Stimulated activated CD4-positive, alpha-beta T cell treated with anti-CD3 and anti-CD28 coated beads, Interleukin-1b, Interleukin-23, amount 100 ng/mL, for 1 hour (primary cell): ENCODE measurements around the gene RELT.

ENCODE experiments used
- DNase-seq, 2 donors: peaks; one replicate each; pipeline ENCODE4 v3.0.0-alpha.2; 2020; ENCODE audit warnings: low read depth in 2 of 2

Gene RELT

DNA sequence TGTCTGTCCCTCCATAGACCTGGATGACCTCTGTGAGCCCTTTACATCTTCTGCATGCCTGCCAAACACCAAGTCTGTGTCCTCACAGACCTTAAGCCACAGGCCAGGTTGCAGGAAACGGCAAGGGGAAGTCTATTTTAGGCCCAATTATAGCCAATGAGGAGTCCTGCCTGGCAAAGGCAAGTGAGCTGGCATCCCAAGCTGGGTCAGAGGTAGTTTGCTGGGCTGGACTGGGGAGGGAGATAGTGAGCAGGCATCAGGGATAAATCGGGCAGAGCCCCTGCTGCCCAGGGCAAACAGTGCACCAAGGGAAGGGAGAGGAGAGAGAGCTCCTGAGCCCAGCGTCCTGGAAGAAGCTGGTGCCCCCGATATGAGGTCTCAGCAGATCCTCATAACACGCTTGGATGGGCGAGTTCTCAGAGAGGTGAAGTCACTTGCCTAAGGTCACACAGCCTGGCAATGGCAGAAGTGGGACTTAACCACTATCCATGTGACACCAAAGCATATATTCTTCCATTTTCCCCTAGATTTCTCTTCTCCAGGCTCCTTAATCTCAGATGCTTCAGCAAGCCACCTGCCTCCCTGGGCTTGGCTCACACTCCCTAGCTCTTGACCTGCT lies 3.7 kb upstream of the RELT start:
- DNase-seq, result no peak

DNA sequence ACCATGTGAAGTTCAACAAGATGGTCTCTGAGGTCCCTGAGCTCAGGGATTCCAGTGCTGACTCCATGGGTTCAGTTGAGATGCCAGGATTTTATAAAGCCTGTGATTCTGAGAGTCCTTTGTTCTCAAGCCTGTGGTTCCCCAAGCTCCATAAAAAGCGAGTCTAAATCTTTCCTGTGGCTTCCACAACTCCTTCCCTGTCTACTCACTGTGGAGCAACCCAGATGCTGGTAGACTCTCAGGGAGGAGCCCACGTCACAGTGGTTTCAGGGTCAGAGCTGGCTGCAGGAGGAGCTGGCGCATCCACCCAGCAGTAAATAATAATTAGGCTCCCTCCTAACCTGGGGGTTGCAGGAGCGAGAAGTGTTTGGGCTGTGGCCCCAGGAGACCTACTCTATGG lies 2.0 kb upstream of the RELT start:
- no peak for DNase-seq

DNA sequence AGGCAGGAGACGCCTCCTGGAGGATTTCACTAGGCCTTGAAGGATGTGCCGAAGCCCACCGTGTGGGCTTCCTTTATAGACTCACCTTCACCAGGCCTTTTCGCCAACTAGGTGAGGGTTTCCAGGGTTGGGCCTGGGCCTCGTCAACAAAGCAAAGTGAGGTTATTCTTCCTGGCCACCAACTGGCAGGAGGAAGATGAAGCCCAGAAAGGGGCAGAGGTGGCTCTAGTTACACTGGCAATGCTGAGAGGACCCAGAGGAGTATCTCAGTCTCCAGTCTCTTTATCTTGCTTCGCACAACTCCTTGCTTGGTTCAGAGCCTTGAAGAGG lies 404 bp upstream of the RELT start:
- no peak for DNase-seq

DNA sequence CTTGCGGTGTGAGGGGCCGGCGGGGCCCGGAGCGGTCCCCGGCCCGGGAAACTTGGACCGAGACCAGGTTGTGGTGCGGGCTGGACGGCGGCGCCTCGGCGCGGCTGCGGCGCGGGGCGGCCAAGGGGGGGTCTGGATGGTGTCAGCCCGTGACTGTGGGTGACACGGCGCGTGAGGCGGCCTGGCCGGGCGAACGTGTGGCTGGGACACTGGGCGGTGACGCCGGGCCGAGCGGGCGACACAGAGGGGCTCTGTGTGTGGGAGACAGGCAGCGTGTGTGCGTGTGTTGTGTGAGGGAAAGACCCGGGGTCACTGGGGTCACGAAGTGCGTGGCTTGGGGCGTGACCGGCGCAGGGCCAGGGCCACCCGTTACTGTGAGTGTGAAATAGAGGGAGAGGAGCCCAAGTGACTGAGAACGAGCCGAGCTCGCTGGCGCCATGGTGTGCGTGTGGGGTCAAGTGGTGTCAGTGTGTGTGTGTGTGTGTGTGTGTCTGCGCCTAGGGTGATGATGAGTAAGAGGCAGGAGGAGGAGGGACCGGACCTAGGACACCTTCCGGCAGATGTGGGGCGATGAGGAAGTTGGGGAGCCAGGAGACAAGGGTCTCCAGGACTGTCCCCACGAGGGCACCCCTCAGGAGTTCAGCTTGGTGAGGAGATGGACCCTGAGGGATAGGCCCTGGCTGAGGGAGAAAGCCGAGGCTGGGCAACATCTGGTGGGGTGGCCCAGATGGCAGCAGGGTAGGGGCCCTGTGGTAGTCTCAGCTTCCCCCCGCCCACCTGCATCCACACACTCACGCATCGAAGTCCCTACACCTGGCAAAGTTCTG lies 817 bp downstream of the RELT start:
- peak; percentile 11 to 30 for DNase-seq

DNA sequence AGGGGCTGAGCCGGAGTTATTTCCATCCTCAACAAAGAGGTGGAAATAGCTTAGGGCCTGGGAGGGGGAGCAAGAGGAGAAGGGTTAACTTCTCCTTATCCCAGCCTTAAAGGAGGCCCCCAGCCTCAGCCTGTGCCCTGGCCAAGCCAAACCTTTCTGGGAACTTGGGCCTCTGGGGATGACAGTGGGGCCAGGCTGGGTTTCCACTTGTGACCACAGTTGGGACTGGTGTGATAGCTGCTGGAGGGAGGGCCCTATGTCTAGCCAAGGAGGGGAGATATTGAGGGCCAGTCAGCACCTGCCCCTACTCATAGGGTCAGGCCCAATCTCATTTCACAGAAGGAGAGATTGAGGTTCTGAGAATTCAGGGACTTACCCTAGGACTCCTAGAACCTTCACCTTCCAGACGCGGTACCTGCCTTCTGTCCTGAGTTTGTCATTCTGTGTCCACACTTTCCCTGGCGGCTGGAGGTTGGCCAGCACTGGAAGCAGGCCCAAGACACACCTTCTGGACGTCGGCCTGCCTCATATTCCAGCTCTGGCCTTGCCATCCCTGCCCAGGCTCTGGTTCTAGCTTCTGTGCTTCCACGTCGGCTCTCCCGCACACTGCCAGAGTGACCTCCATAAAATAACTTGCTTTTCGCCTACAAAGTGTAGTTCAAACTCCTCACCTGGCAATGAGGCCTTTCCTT lies 3.1 kb downstream of the RELT start:
- DNase-seq, result no peak

DNA sequence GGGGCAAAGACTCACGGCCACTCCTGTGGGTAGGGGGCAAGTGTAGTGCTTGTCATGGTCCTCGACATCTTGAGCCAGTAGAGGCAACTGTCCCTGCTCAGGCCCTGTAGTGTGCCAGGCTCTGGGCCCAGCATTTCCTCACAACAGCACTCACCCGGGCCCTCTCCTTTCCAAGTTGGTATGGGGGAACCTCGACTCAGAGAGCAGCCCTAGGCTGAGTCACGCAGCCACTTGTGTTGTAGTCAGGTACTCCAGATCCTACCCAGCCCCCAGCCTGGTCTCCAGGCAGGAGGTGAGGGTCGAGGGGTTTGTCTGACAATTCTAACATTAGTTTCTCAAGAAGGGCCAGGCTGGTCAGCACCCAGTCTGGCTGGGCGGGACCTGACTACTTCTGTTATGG lies 4.1 kb downstream of the RELT start:
- DNase-seq, result no peak

DNA sequence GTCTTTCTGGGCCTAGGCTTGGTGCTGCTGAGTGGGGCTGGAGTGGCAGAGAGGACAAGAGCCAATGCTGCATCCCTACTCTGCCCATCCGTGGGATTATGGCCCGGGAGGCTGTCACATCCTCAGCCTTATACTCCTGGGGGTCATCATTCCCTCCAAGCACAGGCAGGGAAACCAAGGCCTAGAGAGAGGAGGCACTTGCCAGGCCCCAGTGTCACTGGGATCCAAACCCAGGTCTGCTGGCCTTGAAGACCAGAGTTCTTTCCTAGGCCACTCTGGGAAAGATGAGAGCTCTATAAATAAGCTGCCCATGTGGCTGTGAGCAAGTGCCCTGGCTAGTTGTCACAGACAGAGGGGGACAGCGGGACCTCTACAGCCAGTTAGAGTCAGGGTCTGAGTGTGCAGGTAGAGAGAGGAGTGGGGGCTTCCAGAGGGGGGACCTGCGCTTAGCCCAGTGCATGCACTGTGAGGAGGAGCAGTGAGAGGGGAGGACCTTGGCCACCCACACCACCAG lies 4.8 kb downstream of the RELT start:
- DNase-seq, result no peak

DNA sequence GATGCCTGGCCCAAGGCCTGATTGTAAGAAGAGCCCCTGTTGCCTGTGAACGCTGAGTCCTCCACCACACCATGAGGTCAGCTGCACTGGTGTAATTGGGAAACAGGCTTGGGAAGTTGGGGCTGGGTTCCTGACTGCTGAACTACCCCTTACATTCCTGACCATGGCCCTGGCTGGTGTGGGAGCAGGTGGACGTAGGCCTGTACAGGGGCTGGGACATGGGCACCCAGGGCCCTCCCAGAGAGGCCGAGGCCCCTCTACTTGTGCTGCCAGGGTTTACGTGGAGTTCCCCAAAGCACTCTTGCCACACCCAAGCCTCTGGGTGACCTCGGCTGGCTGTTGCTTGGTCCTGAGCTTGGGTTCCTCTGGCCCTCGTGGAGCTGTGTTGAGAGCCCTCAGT lies 5.4 kb downstream of the RELT start:
- no peak for DNase-seq

DNA sequence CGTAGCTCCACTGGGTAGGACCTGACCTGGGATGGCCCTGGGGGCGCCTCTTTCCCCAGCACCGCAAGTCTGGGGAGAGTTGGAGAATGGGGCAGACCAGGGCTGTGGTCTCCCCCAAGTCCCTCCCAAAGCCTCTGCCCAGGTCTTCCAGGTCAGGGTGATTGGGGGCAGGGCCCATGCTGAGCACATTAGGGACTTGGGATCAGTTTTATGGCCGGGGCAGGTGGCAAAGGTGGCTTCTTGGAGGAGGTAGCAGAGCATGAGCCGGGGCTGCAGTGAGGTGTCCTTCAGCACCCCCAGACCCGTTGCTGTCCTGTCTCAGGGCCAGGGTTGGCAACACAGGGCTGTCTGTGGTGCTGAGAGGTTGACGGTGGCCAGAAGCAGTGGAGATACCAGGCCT lies 6.0 kb downstream of the RELT start:
- no peak for DNase-seq

DNA sequence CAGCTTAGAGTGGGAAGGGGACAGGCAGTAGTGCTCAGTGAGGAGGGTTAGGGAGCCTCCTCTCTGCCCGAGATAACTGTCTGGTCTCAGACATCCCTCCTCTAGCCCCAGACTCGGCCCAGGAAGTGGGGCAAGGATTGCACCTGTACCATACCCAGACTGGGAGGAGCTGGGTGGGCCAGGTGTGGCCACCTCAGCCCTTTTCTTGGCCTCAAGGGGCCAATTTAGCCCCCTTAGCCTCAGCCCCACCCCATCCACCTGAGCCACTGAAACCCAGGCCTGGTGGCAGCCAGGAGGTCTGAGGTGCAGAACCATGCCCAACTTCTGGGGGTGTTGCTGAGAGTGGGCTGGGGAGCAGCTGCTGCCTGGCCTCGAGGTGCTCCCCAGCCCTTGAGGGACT lies 6.5 kb downstream of the RELT start:
- no peak for DNase-seq

DNA sequence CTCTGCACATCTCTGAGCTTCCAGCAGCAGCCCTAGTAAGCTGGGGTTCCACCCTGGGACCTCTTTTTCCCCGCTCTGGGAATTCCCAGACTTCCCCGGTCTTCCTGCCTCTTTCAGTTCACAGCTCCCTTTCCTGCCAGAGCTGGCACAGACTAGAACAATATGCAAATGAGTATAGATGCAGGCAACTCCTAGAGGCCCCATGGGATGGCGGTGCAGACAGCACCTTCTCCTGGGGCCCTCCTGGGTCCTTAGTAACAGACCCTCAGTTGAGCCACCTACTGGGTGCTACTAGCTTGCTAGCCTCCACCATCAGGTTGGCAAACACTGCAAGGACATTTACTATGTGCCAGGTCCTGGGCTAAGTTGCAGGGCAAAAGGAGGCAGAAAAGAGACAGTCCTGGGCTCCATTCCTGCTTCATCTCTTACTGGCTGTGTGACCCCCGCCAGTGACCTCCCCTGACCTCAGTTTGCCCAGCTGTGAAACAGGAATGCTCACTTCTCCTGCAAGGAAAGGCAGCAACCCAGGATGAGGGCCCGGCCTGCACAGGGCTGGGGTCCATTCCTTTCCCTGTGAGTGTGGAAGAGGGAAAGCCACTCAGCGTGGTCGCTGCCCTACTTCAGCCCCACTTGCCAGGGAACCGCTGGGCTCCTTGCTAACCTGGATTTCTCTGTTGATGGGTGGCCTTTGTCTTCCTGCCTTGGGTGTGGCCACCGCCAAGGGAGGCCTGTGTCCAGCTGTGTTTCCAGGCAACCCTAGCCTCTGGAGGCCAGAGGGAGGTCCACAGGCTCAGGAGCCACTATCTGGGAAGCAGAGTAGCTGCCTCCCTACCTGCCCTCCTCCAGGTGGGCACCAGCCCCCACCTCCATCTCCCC lies 7.3 kb downstream of the RELT start:
- DNase-seq, result no peak

DNA sequence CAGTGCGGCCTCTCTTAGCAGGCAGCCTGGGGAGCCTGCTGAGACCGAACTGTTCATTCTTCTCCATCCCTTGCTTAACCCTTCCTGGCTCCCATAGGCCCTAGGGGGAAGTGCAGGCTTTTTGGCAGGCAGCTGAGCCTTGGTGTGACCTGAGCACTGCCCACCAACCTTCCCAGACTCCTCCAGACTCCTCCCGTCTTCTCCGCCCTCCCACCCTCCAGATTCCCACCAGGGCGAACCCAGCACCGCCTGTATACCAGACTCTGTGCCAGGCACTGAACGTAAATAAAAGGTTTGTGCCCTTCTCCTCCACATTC lies 7.9 kb downstream of the RELT start:
- DNase-seq, result no peak

DNA sequence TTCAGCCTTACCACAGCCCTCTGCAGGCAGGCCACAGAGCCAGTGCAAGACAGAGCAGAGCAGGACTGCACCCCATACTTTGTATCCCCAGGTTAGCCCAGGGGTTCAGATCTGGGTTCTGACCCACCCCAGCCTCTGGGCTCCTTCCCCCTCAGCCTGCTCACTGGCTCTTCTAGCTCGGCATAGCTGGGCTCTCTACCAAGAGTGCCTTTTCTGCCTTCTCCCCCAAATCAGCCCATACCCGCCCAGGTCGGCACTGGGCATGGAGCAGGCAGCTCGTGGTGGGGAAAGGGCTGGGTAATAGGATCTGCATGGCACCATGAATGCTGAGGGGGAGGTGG lies 8.3 kb downstream of the RELT start:
- DNase-seq, result no peak

DNA sequence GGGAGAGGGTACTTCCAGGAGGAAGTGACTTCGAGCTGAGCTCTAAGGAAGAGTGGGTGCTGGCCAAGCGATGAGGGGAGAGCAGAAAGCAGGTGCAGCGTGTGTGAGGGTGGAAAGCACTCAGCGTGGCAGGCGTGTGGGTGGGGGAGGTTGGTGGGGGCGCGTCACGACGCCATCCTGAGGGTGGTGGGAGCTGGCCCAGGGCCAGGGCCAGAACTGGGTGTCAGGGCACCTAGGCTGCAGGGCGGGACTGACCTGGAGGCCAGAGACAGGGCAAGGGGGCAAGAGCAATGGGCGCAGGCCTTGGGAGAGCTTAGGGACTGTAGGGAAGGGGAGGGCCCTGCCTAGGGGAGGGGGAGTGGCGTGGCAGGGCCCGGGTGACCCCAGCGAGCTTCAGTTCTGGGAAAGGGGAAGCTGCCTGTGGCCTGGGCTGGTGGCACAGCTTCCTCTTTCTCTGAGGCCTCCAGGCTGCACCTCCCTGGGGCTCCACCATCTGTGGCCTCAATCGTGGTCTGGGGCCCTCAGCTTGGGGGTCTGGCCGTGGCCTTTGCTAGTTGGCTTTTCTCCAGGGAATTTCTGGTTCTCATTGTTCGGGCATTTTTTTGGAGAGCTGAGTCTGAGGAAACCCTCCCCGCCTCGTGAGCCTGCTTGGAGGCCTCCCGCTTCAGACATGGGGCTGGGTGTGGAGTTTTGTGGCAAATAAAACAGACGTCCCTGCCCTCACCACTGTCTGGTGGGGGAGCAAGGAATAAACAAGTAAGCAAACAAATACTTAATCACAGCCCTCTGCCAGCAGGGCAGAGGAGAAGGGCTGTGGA lies 8.9 kb downstream of the RELT start:
- DNase-seq, result no peak

DNA sequence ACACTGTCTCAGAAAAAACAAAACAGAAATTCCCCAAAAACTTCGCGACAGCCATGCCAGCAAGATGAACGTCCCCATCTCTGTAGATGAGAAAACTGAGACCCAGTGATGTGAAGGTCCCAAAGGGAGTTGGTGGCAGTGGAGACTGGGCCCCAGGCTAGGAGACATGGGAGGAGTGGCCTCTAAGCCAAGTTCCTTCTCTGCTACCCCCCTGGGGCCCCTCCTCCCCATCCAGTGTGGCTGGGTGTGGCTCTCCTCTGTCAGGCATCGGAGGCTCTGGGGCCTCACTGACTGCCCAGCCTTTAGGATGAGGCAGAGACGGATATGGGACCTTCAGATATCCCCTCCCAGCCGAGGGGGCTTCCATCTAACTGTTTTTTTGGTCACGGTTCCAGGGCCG lies 9.8 kb downstream of the RELT start:
- DNase-seq, result no peak

DNA sequence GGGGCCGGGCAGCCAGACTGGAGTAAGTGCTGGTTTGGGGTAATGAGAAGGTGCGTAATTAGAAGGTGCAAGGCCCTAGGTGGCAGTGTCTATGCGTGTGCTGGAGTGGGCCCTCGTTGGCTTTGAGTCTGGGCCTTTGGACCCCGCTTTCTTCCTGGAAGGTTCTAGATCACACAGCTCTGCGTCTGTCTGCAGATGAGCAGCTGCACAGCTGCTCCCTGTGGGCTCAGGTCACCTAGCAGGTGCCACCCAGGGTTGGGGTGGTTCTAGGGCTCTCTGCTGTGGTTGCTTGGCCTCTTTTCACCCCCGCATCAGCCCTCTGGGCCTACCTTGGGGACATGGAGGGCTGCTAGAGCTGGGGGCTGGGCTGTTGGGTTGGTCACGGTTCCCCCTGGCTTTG lies 10.3 kb downstream of the RELT start:
- no peak for DNase-seq

DNA sequence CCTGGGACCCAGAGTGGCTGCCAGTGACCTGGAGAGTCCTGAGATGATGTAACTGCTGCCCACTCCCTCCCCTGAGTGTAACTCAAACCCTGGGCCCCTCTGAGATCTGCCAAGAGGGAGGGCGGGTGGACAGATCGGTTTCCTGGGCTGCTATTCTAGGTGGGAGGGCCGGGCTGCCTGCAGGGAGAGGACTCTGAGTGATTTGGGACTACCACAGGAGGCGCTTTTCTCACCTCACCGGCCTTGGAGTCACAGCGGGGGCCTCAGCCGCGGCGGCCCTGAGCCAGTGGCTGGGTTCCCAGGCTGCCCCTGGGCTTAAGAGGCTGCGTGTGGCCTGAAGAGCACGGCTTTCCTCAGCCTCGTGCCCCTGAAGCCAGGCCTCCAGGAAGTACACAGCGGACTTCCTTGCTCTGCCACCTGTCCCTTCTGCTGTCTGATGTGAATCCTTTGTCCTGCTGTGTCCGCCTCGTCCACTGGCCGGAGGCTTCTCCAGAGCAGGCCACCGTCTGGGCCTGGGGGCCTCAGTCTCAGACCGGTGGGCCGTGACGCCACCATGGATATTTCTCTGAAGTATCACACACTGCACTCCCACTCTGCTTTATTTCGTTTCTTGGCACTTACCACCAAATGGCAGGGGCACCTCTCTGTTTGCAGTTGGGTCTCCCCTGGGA lies 11.5 kb downstream of the RELT start:
- no peak for DNase-seq

DNA sequence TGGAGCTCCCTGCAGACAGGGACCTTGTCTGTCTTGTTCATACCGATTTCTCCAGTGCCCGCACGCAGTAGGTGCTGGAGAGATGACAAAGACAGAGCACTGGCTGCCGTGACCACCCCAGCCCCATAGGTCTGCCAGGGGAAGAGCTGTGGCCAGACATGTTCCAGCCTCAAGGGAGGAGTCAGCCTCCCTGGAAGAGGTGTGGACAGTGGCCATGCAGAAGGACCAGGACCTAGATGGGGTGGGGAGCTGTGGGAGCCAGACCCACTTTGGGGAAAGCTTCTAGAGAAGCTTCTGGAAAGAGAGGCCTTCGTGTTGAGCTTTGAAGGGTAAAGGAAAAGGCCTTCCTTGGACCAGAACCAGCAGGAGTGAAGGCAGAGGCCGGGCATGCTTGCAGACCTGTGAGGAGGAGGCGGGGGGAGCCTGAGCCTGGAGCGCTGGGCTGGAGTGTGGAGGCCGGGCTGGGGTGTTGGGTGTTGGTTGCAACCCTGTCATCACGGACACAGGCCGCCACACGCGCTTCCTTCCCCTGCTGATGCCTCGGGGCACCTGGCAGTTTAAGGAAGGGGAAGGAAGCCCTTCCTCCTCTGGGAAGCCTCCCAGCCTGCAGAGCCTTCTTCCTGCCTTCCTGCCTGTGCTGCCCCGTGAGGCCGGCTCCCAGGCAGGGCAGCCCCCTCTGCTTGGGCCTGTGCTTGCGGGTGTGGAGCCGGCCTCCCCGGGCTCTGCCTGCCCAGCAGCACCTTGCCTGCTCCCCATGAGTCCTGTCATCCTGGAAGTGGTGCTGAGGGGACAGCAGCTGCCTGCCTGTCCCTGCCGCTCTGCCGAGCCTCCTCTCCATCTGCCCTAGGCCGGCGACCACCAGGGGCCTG lies 12.3 kb downstream of the RELT start:
- DNase-seq, result no peak

DNA sequence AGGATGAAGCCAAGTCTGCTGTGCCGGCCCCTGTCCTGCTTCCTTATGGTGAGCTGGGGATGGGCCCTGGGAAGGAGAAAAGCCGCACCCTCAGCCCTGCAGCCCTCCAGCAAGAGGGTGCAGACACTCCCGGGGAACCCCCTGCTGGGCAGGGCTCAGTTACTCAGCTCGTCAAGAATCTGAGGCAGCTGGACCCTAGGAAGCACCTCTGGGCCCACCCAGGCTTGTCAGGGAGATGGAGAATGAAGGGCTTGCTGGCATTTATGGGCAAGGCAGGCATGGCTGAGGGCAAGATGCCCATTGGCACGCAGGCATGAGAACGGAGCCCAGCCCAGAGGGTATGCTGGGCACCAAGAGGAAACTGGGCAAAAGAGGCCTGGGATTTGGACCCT lies 12.9 kb downstream of the RELT start:
- DNase-seq, result no peak

DNA sequence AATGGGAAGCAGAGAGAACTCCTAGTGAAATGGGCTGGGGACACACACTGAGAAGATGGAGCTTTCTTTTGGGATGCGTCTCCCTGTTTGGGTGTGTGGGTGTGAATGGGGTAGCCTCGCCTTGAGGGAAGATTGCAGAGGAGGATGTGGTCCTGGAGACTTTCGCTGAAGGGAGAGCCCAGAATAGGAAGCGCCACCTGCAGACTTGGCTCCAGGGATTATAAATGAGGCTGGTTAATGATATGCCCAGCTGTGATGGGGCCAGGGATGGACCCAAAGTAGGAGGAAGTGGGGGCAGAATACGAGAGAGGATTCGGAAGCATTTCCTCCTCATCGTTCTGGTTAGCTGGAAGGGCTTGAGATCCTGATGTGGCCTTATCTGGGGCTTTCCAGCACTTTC lies 13.7 kb downstream of the RELT start:
- no peak for DNase-seq
